KMS-11 (cell line): ENCODE results near the gene STIM1.
"Not testable (repeated sequence)": the region's sequence is repeated elsewhere in the genome, so short reads cannot be mapped to it uniquely, and the experiment has no call there.

Experiments
- H2AFZ ChIP-seq: fragments of 200-600 bp; sonication (generic); 2 replicates; pipeline ENCODE4 v1.6.1; 2016; ENCODE audit warnings: antibody characterized with exemption, mixed run types, low read depth
- H3K27ac ChIP-seq: fragments of 200-600 bp; sonication (generic); 2 replicates; pipeline ENCODE4 v1.6.1; 2016; ENCODE audit warnings: mild to moderate bottlenecking, mixed run types
- H3K27me3 ChIP-seq: fragments of 200-600 bp; sonication (generic); 2 replicates; pipeline ENCODE4 v1.6.1; 2017; ENCODE audit warnings: mild to moderate bottlenecking, low read depth, mixed run types, moderate library complexity; ENCODE audit not compliant: insufficient read depth
- H3K36me3 ChIP-seq: fragments of 200-600 bp; sonication (generic); 2 replicates; pipeline ENCODE4 v1.6.1; 2017; ENCODE audit warnings: mild to moderate bottlenecking, mixed run types; ENCODE audit not compliant: insufficient read depth
- H3K4me1 ChIP-seq: fragments of 200-600 bp; sonication (generic); 2 replicates; pipeline ENCODE4 v1.6.1; 2016; ENCODE audit warnings: mild to moderate bottlenecking, low read depth, mixed run types; ENCODE audit not compliant: poor library complexity, severe bottlenecking
- H3K4me2 ChIP-seq: fragments of 200-600 bp; sonication (generic); 2 replicates; pipeline ENCODE4 v1.7.0; 2016; ENCODE audit warnings: mild to moderate bottlenecking, mixed run types
- H3K4me3 ChIP-seq: fragments of 200-600 bp; sonication (generic); IDR thresholded peaks from 2 replicates; pipeline ENCODE4 v1.6.1; 2017; ENCODE audit warnings: low read depth, low read length, mixed read lengths; ENCODE audit not compliant: insufficient read depth
- H3K79me2 ChIP-seq: fragments of 200-600 bp; sonication (generic); 2 replicates; pipeline ENCODE4 v1.6.1; 2016; ENCODE audit warnings: low read depth, mixed run types; ENCODE audit not compliant: insufficient read depth
- H3K9ac ChIP-seq: fragments of 200-600 bp; sonication (generic); 2 replicates; pipeline ENCODE4 v1.6.1; 2016; ENCODE audit warnings: mild to moderate bottlenecking, mixed run types
- H4K20me1 ChIP-seq: fragments of 200-600 bp; sonication (generic); 2 replicates; pipeline ENCODE4 v1.6.1; 2016; ENCODE audit warnings: mild to moderate bottlenecking, mixed run types; ENCODE audit not compliant: insufficient read depth
- TF ChIP-seq, protein P1 (sequence below): fragments of 200-600 bp; sonication (generic); conservative IDR thresholded peaks from 2 replicates; pipeline ENCODE4 v1.6.1; 2017; ENCODE audit warnings: low read depth, mild to moderate bottlenecking, antibody characterized with exemption, low read length, moderate library complexity, mixed read lengths

Gene STIM1

GRCh38 chr11:4044976-4045646, 189.6 kb downstream of the STIM1 start:
- H3K27me3 ChIP-seq, result no peaks in the 10 kb centered on the region
- H3K4me1 ChIP-seq, result no peaks in the 10 kb centered on the region
- no peak overlapping the region for H3K27ac ChIP-seq
- H4K20me1 ChIP-seq, result no peaks in the 10 kb centered on the region
- H3K79me2 ChIP-seq, result no peaks in the 10 kb centered on the region
- H2AFZ ChIP-seq, result no peak overlapping the region
- H3K36me3 ChIP-seq, result no peaks in the 10 kb centered on the region
- H3K9ac ChIP-seq, result no peak overlapping the region
- TF ChIP-seq, protein P1, sequence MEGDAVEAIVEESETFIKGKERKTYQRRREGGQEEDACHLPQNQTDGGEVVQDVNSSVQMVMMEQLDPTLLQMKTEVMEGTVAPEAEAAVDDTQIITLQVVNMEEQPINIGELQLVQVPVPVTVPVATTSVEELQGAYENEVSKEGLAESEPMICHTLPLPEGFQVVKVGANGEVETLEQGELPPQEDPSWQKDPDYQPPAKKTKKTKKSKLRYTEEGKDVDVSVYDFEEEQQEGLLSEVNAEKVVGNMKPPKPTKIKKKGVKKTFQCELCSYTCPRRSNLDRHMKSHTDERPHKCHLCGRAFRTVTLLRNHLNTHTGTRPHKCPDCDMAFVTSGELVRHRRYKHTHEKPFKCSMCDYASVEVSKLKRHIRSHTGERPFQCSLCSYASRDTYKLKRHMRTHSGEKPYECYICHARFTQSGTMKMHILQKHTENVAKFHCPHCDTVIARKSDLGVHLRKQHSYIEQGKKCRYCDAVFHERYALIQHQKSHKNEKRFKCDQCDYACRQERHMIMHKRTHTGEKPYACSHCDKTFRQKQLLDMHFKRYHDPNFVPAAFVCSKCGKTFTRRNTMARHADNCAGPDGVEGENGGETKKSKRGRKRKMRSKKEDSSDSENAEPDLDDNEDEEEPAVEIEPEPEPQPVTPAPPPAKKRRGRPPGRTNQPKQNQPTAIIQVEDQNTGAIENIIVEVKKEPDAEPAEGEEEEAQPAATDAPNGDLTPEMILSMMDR, result no peak
- no peak overlapping the region for H3K4me3 ChIP-seq
- H3K4me2 ChIP-seq, result no peak overlapping the region

- no peak overlapping the region for H3K4me2 ChIP-seq
- no peaks in the 10 kb centered on the region for H3K4me1 ChIP-seq
- H4K20me1 ChIP-seq, result no peaks in the 10 kb centered on the region
- TF ChIP-seq, protein P1, result no peak
- no peak overlapping the region for H3K27ac ChIP-seq
- H3K4me3 ChIP-seq, result no peak overlapping the region
- no peaks in the 10 kb centered on the region for H3K36me3 ChIP-seq
- no peaks in the 10 kb centered on the region for H3K27me3 ChIP-seq
- no peaks in the 10 kb centered on the region for H3K79me2 ChIP-seq
- no peak overlapping the region for H3K9ac ChIP-seq
- no peak overlapping the region for H2AFZ ChIP-seq
Observed at GRCh38 chr11:4048340-4048739, 192.9 kb downstream of the STIM1 start.

GRCh38 chr11:4049006-4049405, 193.5 kb downstream of the STIM1 start:
- Histone ChIP-seq H3K27me3 (no peaks in the 10 kb centered on the region), H4K20me1 (no peaks in the 10 kb centered on the region), H3K4me3 (no peak overlapping the region), H3K9ac (no peak overlapping the region), H3K79me2 (no peaks in the 10 kb centered on the region), H2AFZ (no peak overlapping the region), H3K36me3 (no peaks in the 10 kb centered on the region), H3K4me2 (no peak overlapping the region), H3K27ac (no peak overlapping the region), H3K4me1 (no peaks in the 10 kb centered on the region)
- TF ChIP-seq, protein P1, result no peak

GRCh38 chr11:4050138-4050537, 194.7 kb downstream of the STIM1 start:
- no peak overlapping the region for H2AFZ ChIP-seq

DNA sequence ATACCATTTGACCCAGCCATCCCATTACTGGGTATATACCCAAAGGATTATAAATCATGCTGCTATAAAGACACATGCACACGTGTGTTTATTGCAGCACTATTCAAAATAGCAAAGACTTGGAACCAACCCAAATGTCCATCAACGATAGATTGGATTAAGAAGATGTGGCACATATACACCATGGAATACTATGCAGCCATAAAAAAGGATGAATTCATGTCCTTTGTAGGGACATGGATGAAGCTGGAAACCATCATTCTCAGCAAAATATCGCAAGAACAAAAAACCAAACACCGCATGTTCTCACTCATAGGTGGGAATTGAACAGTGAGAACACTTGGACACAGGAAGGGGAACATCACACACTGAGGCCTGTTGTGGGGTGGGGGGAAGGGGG, 197.7 kb downstream of the STIM1 start:
- not testable (repeated sequence) for H4K20me1 ChIP-seq, H3K36me3 ChIP-seq, H3K4me1 ChIP-seq, H3K4me2 ChIP-seq, H3K4me3 ChIP-seq, H3K27ac ChIP-seq, H2AFZ ChIP-seq, H3K9ac ChIP-seq, H3K27me3 ChIP-seq, H3K79me2 ChIP-seq

More at GRCh38 chr11:4050138-4050537, 194.7 kb downstream of the STIM1 start:
- Histone ChIP-seq H4K20me1 (no peaks in the 10 kb centered on the region), H3K79me2 (no peaks in the 10 kb centered on the region), H3K36me3 (no peaks in the 10 kb centered on the region), H3K4me1 (no peaks in the 10 kb centered on the region), H3K9ac (no peak overlapping the region), H3K4me2 (no peak overlapping the region), H3K4me3 (no peak overlapping the region), H3K27ac (no peak overlapping the region), H3K27me3 (no peaks in the 10 kb centered on the region)
- TF ChIP-seq, protein P1, result no peak
